Stimulated activated naive CD8-positive, alpha-beta T cell treated with anti-CD3 and anti-CD28 coated beads, Interleukin-15, Interleukin-2, amounts not matched to agents 100 U/mL and 50 U/mL, for 24 hours (primary cell): Measurements from ENCODE around the gene MEX3D.

Experiments used
- ATAC-seq: fragments of 150-1000 bp; cut with Tn5 transposase; one replicate; pipeline ENCODE4 v1.10.0; 2021
- DNase-seq: peaks from one replicate; pipeline ENCODE4 v3.0.0; 2021

Gene MEX3D

GRCh38 chr19:1593501-1593772 is 25.3 kb upstream of the MEX3D start:
- ATAC-seq (no peak), DNase-seq (no peak)

GRCh38 chr19:1592755-1593500 is 24.8 kb upstream of the MEX3D start, which contains the start of gene MBD3:
TSS of gene MBD3 (minus strand) at chr19:1592865. CDS start at chr19:1592631, 234 bp downstream.
- ATAC-seq (peak; percentile 80), DNase-seq (peak; percentile 93)

- DNase-seq, result peak; percentile 89
- ATAC-seq, result peak; percentile 87
Observed at GRCh38 chr19:1592024-1592754, 24.1 kb upstream of the MEX3D start.

GRCh38 chr19:1591421-1592023 is 23.4 kb upstream of the MEX3D start:
- DNase-seq, result peak; percentile 32
- ATAC-seq, result no peak

GRCh38 chr19:1590641-1591397 is 22.7 kb upstream of the MEX3D start:
- DNase-seq (peak; percentile 52), ATAC-seq (peak; percentile 16)

GRCh38 chr19:1587872-1588271 is 19.7 kb upstream of the MEX3D start:
- no peak for ATAC-seq

GRCh38 chr19:1585243-1585580 is 17.1 kb upstream of the MEX3D start:
- ATAC-seq (no peak), DNase-seq (no peak)

More at GRCh38 chr19:1587872-1588271, 19.7 kb upstream of the MEX3D start:
- no peak for DNase-seq

- no peak for DNase-seq
Observed at GRCh38 chr19:1584500-1585242, 16.5 kb upstream of the MEX3D start.

GRCh38 chr19:1582201-1582600 is 14.1 kb upstream of the MEX3D start:
- no peak for ATAC-seq
- DNase-seq, result no peak

More at GRCh38 chr19:1584500-1585242, 16.5 kb upstream of the MEX3D start:
- no peak for ATAC-seq

- DNase-seq, result no peak
- ATAC-seq, result no peak
Observed at GRCh38 chr19:1580957-1581356, 12.8 kb upstream of the MEX3D start.

- DNase-seq (no peak), ATAC-seq (no peak)
Observed at GRCh38 chr19:1580382-1580781, 12.3 kb upstream of the MEX3D start.

GRCh38 chr19:1579222-1579621 is 11.1 kb upstream of the MEX3D start:
- DNase-seq (no peak), ATAC-seq (no peak)

GRCh38 chr19:1577929-1578618 is 9.9 kb upstream of the MEX3D start:
- DNase-seq (no peak), ATAC-seq (no peak)

GRCh38 chr19:1577090-1577928 is 9.2 kb upstream of the MEX3D start:
- no peak for DNase-seq
- ATAC-seq, result no peak

GRCh38 chr19:1576242-1577089 is 8.3 kb upstream of the MEX3D start:
- ATAC-seq, result no peak
- no peak for DNase-seq

GRCh38 chr19:1575323-1576241 is 7.5 kb upstream of the MEX3D start:
- ATAC-seq, result no peak
- DNase-seq, result no peak

GRCh38 chr19:1574354-1575136 is 6.4 kb upstream of the MEX3D start:
- ATAC-seq (no peak), DNase-seq (no peak)

GRCh38 chr19:1572795-1573194 is 4.7 kb upstream of the MEX3D start:
- ATAC-seq (no peak), DNase-seq (no peak)
